GM06990 (cell line): ENCODE data around the gene EIF4H.
"Not testable (repeated sequence)": the region's sequence is repeated elsewhere in the genome, so short reads cannot be mapped to it uniquely, and the experiment has no call there.

Experiments used
- DNase-seq: peaks from one replicate; pipeline ENCODE4 v3.0.0-alpha.2; 2011; ENCODE audit not compliant: insufficient read length; ENCODE audit errors: extremely low read depth
- H3K27me3 ChIP-seq: replicated peaks from 2 replicates; pipeline ENCODE4 v1.6.0; 2011; ENCODE audit warnings: low read length; ENCODE audit not compliant: control insufficient read depth, insufficient read depth
- H3K36me3 ChIP-seq: 2 replicates; pipeline ENCODE4 v1.5.1; 2011; ENCODE audit warnings: low read length; ENCODE audit not compliant: control insufficient read depth, insufficient read depth
- H3K4me3 ChIP-seq: replicated peaks from 2 replicates; pipeline ENCODE4 v1.5.1; 2011; ENCODE audit warnings: low read depth, mild to moderate bottlenecking, control low read depth, low read length
- TF ChIP-seq, protein P1 (sequence below): IDR thresholded peaks from 2 replicates; pipeline ENCODE4 v1.5.1; 2011; ENCODE audit warnings: low read length, control low read depth, mild to moderate bottlenecking, inconsistent platforms; ENCODE audit not compliant: insufficient read depth, poor library complexity, severe bottlenecking

Gene EIF4H

DNA sequence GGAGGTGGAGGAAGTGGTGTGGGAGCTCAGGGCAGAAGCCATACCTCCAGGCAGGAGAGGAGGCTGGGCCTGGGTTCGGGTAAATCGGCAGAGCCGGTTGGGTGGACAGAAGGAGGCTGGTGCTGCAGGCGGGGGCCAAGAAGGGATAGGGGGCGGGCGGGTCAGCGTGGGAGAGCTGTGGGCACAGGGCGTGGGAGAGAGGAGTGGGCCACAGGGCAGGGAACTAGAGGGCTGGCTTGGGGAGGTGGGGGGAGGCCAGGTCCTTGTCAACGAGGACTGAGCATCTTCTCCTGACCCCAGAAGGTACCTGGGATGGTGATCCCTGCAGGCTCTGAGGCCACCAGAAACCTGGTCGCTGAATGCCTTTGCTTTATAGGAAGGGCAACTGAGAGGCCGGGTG, 47.6 kb downstream of the EIF4H start:
- TF ChIP-seq, protein P1, sequence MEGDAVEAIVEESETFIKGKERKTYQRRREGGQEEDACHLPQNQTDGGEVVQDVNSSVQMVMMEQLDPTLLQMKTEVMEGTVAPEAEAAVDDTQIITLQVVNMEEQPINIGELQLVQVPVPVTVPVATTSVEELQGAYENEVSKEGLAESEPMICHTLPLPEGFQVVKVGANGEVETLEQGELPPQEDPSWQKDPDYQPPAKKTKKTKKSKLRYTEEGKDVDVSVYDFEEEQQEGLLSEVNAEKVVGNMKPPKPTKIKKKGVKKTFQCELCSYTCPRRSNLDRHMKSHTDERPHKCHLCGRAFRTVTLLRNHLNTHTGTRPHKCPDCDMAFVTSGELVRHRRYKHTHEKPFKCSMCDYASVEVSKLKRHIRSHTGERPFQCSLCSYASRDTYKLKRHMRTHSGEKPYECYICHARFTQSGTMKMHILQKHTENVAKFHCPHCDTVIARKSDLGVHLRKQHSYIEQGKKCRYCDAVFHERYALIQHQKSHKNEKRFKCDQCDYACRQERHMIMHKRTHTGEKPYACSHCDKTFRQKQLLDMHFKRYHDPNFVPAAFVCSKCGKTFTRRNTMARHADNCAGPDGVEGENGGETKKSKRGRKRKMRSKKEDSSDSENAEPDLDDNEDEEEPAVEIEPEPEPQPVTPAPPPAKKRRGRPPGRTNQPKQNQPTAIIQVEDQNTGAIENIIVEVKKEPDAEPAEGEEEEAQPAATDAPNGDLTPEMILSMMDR: no peak
- Histone ChIP-seq H3K36me3 (peaks cover 55% of the 10 kb centered on the region), H3K27me3 (no peaks in the 10 kb centered on the region), H3K4me3 (no peak overlapping the region)
- no peak for DNase-seq

DNA sequence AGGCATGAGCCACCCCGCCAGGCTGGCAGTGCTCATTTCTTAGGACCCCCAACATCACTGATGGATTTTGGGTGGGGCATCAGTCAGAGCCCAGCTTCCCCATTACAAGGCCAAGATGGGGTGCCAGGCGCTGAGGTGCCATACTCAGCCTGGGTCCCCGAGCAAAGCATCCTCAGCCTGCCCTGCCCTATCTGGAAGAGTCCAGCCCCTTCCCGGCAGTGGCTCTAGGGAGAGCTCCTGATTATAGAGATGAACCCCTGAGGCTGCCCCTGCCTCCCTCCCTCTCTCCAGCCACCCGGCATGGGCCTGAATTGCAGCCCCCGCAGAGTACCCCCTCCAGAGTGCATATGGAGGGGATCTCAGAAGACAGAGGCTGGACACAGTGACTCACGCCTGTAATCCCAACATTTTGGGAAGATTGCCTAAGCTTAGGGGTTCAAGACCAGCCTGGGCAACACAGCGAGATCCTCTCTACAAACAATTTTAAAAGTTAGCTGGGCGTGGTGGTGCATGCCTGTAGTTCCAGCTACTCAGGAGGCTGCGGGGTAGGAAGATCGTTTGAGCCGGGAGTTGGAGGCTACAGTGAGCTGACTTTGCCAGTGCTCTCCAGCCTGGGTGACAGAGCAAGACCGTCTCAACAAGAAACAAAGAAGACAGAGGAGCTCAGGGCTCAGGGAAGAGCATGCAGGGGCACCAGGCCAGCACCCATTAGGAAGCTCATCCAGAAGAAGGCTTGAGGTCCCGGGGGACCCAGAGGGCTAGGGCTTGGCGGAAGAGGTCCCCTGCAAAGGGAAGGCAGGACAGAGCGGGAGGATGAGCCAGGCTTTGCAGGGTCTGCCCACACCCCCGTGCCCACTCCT, 48.9 kb downstream of the EIF4H start:
- Histone ChIP-seq H3K36me3 (peaks cover 55% of the 10 kb centered on the region), H3K4me3 (no peak overlapping the region), H3K27me3 (no peaks in the 10 kb centered on the region)
- TF ChIP-seq, protein P1: no peak
- no peak for DNase-seq

DNA sequence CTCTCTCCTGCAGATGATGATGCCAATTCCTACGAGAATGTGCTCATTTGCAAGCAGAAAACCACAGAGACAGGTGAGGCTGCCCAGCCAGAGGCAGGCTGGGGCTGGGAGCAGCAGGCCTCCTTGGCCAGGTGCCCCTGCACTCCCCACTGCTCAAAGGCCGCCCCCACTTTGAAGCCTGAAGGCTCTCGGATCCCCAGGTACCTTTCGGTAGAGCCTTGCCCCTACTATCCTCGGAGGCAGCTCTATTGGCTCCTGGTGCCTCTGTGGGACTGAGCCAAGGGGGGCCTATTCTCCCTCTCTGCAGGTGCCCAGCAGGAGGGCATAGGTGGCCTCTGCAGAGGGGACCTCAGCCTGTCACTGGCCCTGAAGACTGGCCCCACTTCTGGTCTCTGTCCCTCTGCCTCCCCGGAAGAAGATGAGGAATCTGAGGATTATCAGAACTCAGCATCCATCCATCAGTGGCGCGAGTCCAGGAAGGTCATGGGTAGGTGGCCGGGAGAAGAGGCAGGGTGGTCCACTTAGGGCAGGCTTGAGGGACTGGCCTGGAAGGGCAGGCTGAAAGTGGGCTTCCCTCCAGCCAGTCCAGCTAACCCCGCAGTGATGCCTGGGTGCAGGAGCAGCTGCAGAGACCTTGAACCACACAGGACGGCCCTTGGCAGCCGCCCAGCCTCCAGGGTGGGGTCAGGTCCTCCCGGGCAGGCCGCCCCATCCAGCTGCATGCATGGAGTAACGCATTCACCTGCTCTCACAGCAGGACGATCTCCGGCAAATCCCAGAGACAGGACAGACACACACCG, 49.8 kb downstream of the EIF4H start:
- TF ChIP-seq, protein P1: no peak
- H3K36me3 ChIP-seq: peaks cover 55% of the 10 kb centered on the region
- H3K4me3 ChIP-seq: no peak overlapping the region
- no peaks in the 10 kb centered on the region for H3K27me3 ChIP-seq
- DNase-seq: no peak

DNA sequence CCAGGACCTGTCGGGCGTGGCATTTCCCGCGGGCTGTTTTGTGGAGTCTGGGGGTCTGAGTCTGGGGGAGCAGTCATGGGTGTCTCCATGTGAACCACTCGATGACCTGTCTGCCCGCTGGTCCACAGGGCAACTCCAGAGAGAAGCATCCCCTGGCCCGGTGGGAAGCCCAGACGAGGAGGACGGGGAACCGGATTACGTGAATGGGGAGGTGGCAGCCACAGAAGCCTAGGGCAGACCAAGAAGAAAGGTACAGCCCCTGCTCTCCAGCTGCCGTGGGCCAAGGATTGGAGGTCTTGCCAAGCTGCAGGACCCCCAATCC, 50.3 kb downstream of the EIF4H start:
- DNase-seq: no peak
- Histone ChIP-seq H3K4me3 (no peak overlapping the region), H3K27me3 (no peaks in the 10 kb centered on the region), H3K36me3 (peaks cover 55% of the 10 kb centered on the region)
- TF ChIP-seq, protein P1: no peak

DNA sequence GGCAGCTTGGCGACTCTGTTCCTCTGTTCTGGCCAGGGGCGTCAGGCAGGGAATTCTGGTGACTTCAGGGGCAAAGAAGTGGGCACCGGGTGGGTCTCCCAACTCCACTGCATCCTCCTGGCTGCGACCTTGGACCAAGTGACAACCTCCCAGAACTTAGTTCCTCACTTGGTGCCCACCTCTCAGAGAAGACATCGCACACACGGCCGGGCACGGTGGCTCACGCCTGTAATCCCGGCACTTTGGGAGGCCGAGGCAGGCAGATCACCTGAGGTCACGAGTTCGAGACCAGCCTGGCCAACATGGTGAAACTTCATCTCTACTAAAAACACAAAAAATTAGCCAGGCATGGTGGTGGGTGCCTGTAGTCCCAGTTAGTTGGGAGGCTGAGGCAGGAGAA, 50.8 kb downstream of the EIF4H start:
- DNase-seq, H3K27me3 ChIP-seq, H3K4me3 ChIP-seq: not testable (repeated sequence)
- H3K36me3 ChIP-seq: peaks cover 51% of the 10 kb centered on the region

DNA sequence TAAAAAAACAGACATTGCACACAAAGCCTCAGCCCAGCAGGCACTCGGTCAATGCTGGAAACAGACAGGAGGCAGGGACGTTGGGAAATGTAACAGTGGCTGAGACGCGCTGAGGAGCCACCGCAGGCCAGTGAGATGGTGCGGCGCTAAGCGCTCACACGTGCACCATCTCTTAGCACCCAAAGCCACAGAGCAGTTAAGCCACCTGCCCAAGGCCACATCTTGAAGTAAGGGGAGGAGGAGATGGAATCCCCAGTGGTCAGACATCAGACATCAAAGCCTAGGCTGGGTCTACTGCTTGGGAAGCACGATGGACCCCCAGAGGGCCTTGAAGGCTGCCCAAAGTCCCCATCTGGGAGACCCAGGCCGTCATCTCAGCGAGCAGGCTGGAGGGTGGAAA, 51.2 kb downstream of the EIF4H start:
- no peak for DNase-seq
- H3K4me3 ChIP-seq: no peak overlapping the region
- TF ChIP-seq, protein P1: no peak
- no peaks in the 10 kb centered on the region for H3K27me3 ChIP-seq
- peaks cover 48% of the 10 kb centered on the region for H3K36me3 ChIP-seq
